HG02943 (cell line): ENCODE data around the gene WFIKKN2.
"Not testable (repeated sequence)": the region's sequence is repeated elsewhere in the genome, so short reads cannot be mapped to it uniquely, and the experiment has no call there.

Experiments
- ATAC-seq: cut with Tn5 transposase; IDR thresholded peaks from one replicate; pipeline ENCODE4 v1.9.1; 2021; ENCODE audit warnings: mild to moderate bottlenecking, low read depth, moderate library complexity; ENCODE audit not compliant: unreplicated experiment

Gene WFIKKN2

GRCh38 chr17:50835301-50836234, at the start of gene WFIKKN2:
WFIKKN2 (plus strand) TSS chr17:50835586; CDS start chr17:50835938, 352 bp downstream.
- ATAC-seq, result no peak

- ATAC-seq, result no peak
Measured at GRCh38 chr17:50785946-50786570, 49.3 kb upstream of the WFIKKN2 start.

- no peak for ATAC-seq
Measured at GRCh38 chr17:50787106-50787505, 48.3 kb upstream of the WFIKKN2 start.

GRCh38 chr17:50790618-50791017, 44.8 kb upstream of the WFIKKN2 start:
- ATAC-seq, result no peak

- ATAC-seq, result no peak
Measured at GRCh38 chr17:50792132-50792531, 43.3 kb upstream of the WFIKKN2 start.

GRCh38 chr17:50793007-50793406, 42.4 kb upstream of the WFIKKN2 start:
- no peak for ATAC-seq

- ATAC-seq, result no peak
Measured at GRCh38 chr17:50794361-50794760, 41.0 kb upstream of the WFIKKN2 start.

- ATAC-seq, result no peak
Measured at GRCh38 chr17:50797135-50797810, 38.1 kb upstream of the WFIKKN2 start.

- no peak for ATAC-seq
Measured at GRCh38 chr17:50798424-50799288, 36.7 kb upstream of the WFIKKN2 start.

GRCh38 chr17:50799582-50799981, 35.8 kb upstream of the WFIKKN2 start:
- ATAC-seq, result no peak

GRCh38 chr17:50800196-50800700, 35.1 kb upstream of the WFIKKN2 start:
- ATAC-seq, result no peak

- no peak for ATAC-seq
Measured at GRCh38 chr17:50802609-50803571, 32.5 kb upstream of the WFIKKN2 start.

- ATAC-seq, result no peak
Measured at GRCh38 chr17:50803676-50804075, 31.7 kb upstream of the WFIKKN2 start.

GRCh38 chr17:50804749-50805475, 30.5 kb upstream of the WFIKKN2 start:
- not testable (repeated sequence) for ATAC-seq

- no peak for ATAC-seq
Measured at GRCh38 chr17:50805486-50805885, 29.9 kb upstream of the WFIKKN2 start.

GRCh38 chr17:50806141-50806643, 29.2 kb upstream of the WFIKKN2 start:
- ATAC-seq, result no peak

GRCh38 chr17:50807009-50807408, 28.4 kb upstream of the WFIKKN2 start:
- no peak for ATAC-seq

GRCh38 chr17:50807675-50808074, 27.7 kb upstream of the WFIKKN2 start:
- no peak for ATAC-seq
